ENCODE measurements around the gene CCND3.

CCND3 gene

DNA sequence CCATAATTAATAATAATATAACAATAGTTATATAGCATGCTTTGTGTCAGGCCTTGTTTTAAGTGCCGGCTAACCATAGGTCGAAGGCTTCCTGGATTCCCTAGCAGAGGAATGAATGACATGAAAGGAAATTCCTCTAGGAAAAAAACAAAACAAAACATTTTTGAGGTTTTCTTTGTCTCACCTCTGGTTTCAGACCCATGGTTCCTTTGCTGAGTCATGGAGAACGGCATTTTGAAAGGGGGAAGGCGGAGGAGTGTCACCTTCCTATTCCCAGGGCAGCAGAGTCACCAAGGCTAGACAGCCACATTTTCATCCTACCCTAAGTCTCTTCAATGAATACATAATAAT is 25.3 kb upstream of the CCND3 start:
- Histone ChIP-seq H3K36me3 (ENCODE audit: control insufficient read depth in 2 of 2, insufficient read depth in 2 of 2, low read length in 2 of 2) (no peaks in the 10 kb centered on the region), H3K9me3 (ENCODE audit: control insufficient read depth in 2 of 2, low read length in 2 of 2) (no peaks in the 10 kb centered on the region), H3K4me1 (ENCODE audit: control insufficient read depth in 2 of 2, insufficient read depth in 2 of 2, low read length in 2 of 2) (peaks cover 0 to 7% of the 10 kb centered on the region in 2 donors), H3K27ac (ENCODE audit: low read depth in 2 of 2, low read length in 2 of 2) (no peak overlapping the region), H3K27me3 (ENCODE audit: control insufficient read depth in 2 of 2, insufficient read depth in 2 of 2, low read length in 2 of 2) (no peaks in the 10 kb centered on the region), H3K4me3 (ENCODE audit: low read length in 2 of 2) (no peak overlapping the region), H3K9ac (ENCODE audit: low read depth in 1 of 2, low read length in 2 of 2) (no peak overlapping the region)

DNA sequence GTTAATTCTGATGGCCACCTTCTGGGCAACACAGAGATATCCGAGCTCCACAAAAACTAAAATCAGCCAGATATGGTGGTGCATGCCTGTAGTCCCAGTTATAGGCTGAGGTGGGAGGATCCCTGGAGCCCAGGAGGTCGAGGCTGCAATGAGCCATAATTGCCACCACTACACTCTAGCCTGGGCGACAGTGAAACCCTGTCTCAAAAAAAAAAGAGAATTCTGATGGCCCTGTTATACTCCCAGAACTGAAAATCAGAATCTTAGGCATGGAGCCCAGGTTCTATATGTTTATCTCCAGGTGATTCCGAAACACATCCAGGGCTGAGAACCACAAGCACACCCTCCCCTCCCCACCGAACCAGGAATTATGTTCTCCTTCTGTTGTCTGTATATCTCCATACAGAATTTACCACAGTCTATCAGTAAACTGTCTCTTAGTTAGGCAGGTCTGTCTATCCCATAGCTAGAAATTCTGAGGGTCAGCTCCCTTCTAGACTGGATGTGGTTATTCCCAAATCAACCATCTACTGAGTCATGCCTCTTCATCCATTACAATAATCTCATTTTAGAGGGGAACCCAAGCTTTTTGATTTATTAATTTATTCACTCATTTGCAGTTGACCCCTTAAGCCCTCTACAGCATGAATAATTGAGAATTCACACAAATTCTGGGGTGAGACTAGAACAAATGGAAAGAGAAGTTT is 24.8 kb upstream of the CCND3 start:
- Histone ChIP-seq H3K9me3 (ENCODE audit: control insufficient read depth in 2 of 2, low read length in 2 of 2) (no peaks in the 10 kb centered on the region), H3K36me3 (ENCODE audit: control insufficient read depth in 2 of 2, insufficient read depth in 2 of 2, low read length in 2 of 2) (no peaks in the 10 kb centered on the region), H3K9ac (ENCODE audit: low read depth in 1 of 2, low read length in 2 of 2) (no peak overlapping the region), H3K4me3 (ENCODE audit: low read length in 2 of 2) (no peak overlapping the region), H3K27me3 (ENCODE audit: control insufficient read depth in 2 of 2, insufficient read depth in 2 of 2, low read length in 2 of 2) (no peaks in the 10 kb centered on the region), H3K4me1 (ENCODE audit: control insufficient read depth in 2 of 2, insufficient read depth in 2 of 2, low read length in 2 of 2) (peaks cover 0 to 7% of the 10 kb centered on the region in 2 donors), H3K27ac (ENCODE audit: low read depth in 2 of 2, low read length in 2 of 2) (no peak overlapping the region)

DNA sequence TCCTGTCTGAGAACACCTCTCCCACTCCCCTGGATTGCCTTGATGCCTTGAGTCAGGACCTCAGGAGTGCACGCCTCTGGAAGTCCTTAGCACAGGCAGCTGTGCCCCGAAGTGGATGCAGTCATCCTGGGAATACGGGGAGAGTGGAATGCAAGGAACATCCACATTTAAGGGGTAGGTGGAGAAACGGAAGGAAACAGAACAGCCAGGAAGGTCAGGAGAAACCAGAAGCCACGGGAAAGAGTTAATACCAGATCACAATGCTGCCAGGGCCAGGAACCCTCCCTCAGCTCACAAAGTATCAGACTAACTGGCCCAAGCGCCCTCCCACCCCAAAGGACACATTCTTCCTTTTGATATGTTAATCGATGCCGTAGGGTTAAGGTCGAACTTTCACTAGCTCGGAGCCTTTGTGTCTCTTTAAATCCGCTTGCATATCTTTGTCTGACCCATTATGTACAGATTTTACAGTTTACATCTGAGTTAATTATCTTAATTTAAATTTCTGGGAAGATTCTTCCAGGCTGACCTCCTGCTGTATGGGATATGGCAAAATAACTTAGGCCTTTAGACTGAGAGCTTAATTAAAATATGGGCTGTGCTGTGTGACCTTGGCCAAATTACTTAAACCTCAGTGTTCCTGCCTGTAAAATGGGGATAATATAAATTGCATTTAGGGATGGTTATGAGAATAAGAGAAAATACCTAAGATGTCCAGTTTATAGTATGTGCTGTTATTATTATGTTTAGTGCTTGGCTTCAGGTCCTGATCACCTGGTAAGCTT is 24.0 kb upstream of the CCND3 start:
- Histone ChIP-seq H3K36me3 (ENCODE audit: control insufficient read depth in 2 of 2, insufficient read depth in 2 of 2, low read length in 2 of 2) (no peaks in the 10 kb centered on the region), H3K9ac (ENCODE audit: low read depth in 1 of 2, low read length in 2 of 2) (no peak overlapping the region), H3K4me3 (ENCODE audit: low read length in 2 of 2) (no peak overlapping the region), H3K4me1 (ENCODE audit: control insufficient read depth in 2 of 2, insufficient read depth in 2 of 2, low read length in 2 of 2) (peaks cover 0 to 3% of the 10 kb centered on the region in 2 donors), H3K27ac (ENCODE audit: low read depth in 2 of 2, low read length in 2 of 2) (no peak overlapping the region), H3K27me3 (ENCODE audit: control insufficient read depth in 2 of 2, insufficient read depth in 2 of 2, low read length in 2 of 2) (no peaks in the 10 kb centered on the region), H3K9me3 (ENCODE audit: control insufficient read depth in 2 of 2, low read length in 2 of 2) (no peaks in the 10 kb centered on the region)

DNA sequence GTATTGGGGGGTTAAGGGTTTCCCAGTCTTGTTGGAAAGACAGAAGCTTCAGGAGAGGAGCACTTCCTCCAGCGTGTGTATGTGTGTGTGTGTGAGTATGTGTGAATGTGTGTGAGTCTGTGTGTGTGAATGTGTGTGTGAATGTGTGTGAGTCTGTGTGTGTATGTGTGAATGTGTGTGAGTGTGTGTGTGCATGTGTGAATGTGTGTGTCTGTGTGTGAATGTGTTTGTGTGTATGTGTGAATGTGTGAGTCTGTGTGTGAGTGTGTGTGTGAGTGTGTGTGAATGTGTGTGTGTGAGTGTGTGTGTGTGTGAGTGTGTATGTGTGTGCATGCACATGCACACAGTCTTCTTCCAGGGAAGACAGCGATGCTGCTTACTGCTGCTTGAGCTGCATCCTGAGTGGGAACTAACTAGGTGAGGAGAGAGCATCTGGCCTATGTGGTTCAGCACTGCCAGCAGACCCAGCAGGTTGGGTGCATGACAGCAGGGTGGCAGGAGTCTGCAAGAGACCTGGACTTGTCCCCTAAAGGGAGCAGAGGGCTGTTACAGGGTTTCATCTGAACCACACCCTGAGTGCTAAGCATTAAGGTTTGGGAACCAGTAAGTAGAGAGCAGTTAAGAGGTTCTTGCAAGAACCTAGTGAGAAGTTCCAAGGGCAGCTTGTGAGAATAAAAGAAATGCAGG is 22.7 kb upstream of the CCND3 start:
- Histone ChIP-seq H3K4me1 (ENCODE audit: control insufficient read depth in 2 of 2, insufficient read depth in 2 of 2, low read length in 2 of 2) (no peaks in the 10 kb centered on the region), H3K9me3 (ENCODE audit: control insufficient read depth in 2 of 2, low read length in 2 of 2) (no peaks in the 10 kb centered on the region), H3K27ac (ENCODE audit: low read depth in 2 of 2, low read length in 2 of 2) (no peak overlapping the region), H3K4me3 (ENCODE audit: low read length in 2 of 2) (no peak overlapping the region), H3K27me3 (ENCODE audit: control insufficient read depth in 2 of 2, insufficient read depth in 2 of 2, low read length in 2 of 2) (no peaks in the 10 kb centered on the region), H3K9ac (ENCODE audit: low read depth in 1 of 2, low read length in 2 of 2) (no peak overlapping the region), H3K36me3 (ENCODE audit: control insufficient read depth in 2 of 2, insufficient read depth in 2 of 2, low read length in 2 of 2) (no peaks in the 10 kb centered on the region)

DNA sequence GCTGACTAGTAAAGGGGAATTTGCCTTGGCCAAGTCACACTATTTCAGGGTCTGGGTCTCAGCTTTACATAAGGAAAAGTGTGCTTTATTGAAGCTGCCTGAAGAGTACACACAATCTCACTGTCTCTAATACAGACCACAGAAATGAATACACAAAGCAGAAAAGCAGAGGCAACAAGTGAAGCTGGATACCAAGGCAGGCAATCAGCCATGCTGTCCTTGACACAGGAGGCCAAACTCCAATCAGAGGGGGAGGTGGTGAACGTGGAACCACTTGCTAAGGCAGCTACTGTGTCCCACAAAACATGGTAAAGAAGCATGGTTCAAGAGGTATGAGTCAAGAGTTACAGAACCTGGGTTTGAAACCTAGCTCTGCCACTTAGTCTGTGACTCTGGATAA is 21.8 kb upstream of the CCND3 start:
- Histone ChIP-seq H3K36me3 (ENCODE audit: control insufficient read depth in 2 of 2, insufficient read depth in 2 of 2, low read length in 2 of 2) (no peaks in the 10 kb centered on the region), H3K4me1 (ENCODE audit: control insufficient read depth in 2 of 2, insufficient read depth in 2 of 2, low read length in 2 of 2) (no peaks in the 10 kb centered on the region), H3K27ac (ENCODE audit: low read depth in 2 of 2, low read length in 2 of 2) (no peak overlapping the region), H3K9ac (ENCODE audit: low read depth in 1 of 2, low read length in 2 of 2) (no peak overlapping the region), H3K4me3 (ENCODE audit: low read length in 2 of 2) (no peak overlapping the region), H3K27me3 (ENCODE audit: control insufficient read depth in 2 of 2, insufficient read depth in 2 of 2, low read length in 2 of 2) (no peaks in the 10 kb centered on the region), H3K9me3 (ENCODE audit: control insufficient read depth in 2 of 2, low read length in 2 of 2) (no peaks in the 10 kb centered on the region)

DNA sequence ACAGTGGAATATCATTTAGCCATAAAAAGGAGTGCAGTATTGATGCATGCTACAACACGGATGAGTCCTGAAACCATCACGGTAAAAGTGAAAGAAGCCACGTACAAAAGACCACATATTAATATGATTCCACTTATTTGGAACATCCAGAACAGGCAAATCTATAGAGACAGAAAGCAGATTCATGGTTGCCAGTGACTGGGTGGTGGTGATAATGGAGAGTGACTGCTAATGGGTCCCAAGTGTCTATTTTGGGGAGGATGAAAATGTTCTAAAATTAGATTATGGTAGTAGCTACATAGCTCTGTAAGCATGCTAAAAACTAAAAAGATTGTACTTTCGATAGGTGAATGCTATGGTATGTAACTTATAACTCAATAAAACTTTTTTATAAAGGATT is 18.4 kb upstream of the CCND3 start:
- H3K4me3 ChIP-seq (ENCODE audit: low read length in 2 of 2): no peak overlapping the region
- no peaks in the 10 kb centered on the region for H3K27me3 ChIP-seq (ENCODE audit: control insufficient read depth in 2 of 2, insufficient read depth in 2 of 2, low read length in 2 of 2)
- no peak overlapping the region for H3K9ac ChIP-seq (ENCODE audit: low read depth in 1 of 2, low read length in 2 of 2)
- no peaks in the 10 kb centered on the region for H3K36me3 ChIP-seq (ENCODE audit: control insufficient read depth in 2 of 2, insufficient read depth in 2 of 2, low read length in 2 of 2)
- no peak overlapping the region for H3K27ac ChIP-seq (ENCODE audit: low read depth in 2 of 2, low read length in 2 of 2)
- no peaks in the 10 kb centered on the region for H3K4me1 ChIP-seq (ENCODE audit: control insufficient read depth in 2 of 2, insufficient read depth in 2 of 2, low read length in 2 of 2)
- no peaks in the 10 kb centered on the region for H3K9me3 ChIP-seq (ENCODE audit: control insufficient read depth in 2 of 2, low read length in 2 of 2)

DNA sequence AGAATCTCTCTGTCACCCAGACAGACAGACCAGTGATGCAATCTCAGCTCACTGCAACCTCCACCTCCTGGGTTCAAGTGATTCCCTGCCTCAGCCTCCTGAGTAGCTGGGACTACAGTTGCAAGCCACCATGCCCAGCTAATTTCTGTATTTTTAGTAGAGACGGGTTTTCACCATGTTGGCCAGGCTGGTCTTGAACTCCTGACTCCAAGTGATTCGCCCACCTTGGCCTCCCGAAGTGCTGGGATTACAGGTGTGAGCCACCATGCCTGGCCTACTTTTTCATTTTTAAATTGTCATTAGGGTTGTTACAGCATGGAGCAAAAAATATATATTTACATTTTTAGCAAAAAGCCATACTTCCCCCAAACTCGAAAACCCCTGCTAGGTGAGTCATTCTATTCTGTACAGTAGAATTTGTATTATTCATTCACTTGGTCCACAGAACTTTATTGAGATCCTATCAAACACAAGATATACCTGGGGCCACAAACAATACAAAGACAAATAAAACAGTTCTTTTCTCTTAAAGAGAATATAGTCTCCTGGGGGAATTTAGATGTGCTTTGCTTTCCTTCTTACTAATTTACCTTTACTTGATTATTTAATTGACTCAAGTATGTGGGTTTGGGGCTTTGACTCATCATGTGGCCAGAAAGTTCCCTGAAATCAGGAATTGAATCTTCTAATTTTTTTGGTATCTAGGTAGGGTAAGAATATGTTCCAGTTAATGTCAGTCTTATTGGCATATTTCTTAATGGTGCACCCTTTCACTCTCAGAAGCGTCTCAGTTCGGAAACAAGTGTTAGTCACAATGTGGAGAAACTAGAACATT is 16.6 kb upstream of the CCND3 start:
- no peak overlapping the region for H3K27ac ChIP-seq (ENCODE audit: low read depth in 2 of 2, low read length in 2 of 2)
- no peaks in the 10 kb centered on the region for H3K27me3 ChIP-seq (ENCODE audit: control insufficient read depth in 2 of 2, insufficient read depth in 2 of 2, low read length in 2 of 2)
- H3K9me3 ChIP-seq (ENCODE audit: control insufficient read depth in 2 of 2, low read length in 2 of 2): no peaks in the 10 kb centered on the region
- H3K4me3 ChIP-seq (ENCODE audit: low read length in 2 of 2): no peak overlapping the region
- no peaks in the 10 kb centered on the region for H3K36me3 ChIP-seq (ENCODE audit: control insufficient read depth in 2 of 2, insufficient read depth in 2 of 2, low read length in 2 of 2)
- H3K9ac ChIP-seq (ENCODE audit: low read depth in 1 of 2, low read length in 2 of 2): no peak overlapping the region
- H3K4me1 ChIP-seq (ENCODE audit: control insufficient read depth in 2 of 2, insufficient read depth in 2 of 2, low read length in 2 of 2): no peaks in the 10 kb centered on the region

DNA sequence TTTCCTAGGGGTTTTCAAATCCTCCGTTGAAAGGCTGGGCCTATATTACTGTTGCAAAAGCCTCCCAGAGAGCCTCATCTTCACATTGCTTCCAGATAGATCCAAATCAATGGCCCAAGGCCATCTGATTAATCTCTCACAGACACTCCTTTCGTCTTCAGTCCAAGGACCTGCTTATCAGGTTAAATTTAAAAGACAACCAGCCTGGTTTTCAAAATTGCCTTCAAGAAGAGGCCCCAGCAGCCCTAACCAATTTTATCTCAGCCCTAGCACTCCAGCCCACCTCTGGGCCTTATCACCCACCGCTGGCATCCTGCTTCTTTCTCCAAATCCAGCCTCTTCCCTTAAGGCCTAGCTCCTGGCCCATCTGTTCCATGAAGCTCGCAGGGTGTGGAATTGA is 15.5 kb upstream of the CCND3 start:
- H3K27me3 ChIP-seq (ENCODE audit: control insufficient read depth in 2 of 2, insufficient read depth in 2 of 2, low read length in 2 of 2): no peaks in the 10 kb centered on the region

DNA sequence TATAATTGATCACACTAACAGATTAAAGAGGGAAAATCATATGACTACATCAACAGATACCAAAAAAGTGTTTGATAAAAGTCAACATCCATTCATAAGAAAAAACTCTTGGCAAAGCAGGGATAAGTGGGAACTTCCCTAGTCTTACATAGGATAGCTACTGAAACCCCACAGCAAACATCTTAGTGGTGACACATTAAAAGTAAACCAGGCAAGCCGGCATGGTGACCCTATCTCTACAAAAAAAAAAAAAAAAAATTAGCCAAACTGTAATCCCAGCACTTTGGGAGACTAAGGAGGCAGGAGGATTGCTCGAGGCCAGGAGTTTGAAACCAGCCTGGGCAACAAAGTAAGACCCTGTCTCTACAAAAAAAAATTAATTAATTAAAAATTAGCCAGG is 13.8 kb upstream of the CCND3 start:
- Histone ChIP-seq H3K9ac (ENCODE audit: low read depth in 1 of 2, low read length in 2 of 2) (no peak overlapping the region), H3K27me3 (ENCODE audit: control insufficient read depth in 2 of 2, insufficient read depth in 2 of 2, low read length in 2 of 2) (no peaks in the 10 kb centered on the region), H3K4me1 (ENCODE audit: control insufficient read depth in 2 of 2, insufficient read depth in 2 of 2, low read length in 2 of 2) (no peaks in the 10 kb centered on the region), H3K9me3 (ENCODE audit: control insufficient read depth in 2 of 2, low read length in 2 of 2) (no peaks in the 10 kb centered on the region), H3K36me3 (ENCODE audit: control insufficient read depth in 2 of 2, insufficient read depth in 2 of 2, low read length in 2 of 2) (no peaks in the 10 kb centered on the region), H3K4me3 (ENCODE audit: low read length in 2 of 2) (no peak overlapping the region), H3K27ac (ENCODE audit: low read depth in 2 of 2, low read length in 2 of 2) (no peak overlapping the region)

More for the DNA sequence above, 15.5 kb upstream of the CCND3 start:
- H3K9ac ChIP-seq (ENCODE audit: low read depth in 1 of 2, low read length in 2 of 2): no peak overlapping the region
- no peak overlapping the region for H3K4me3 ChIP-seq (ENCODE audit: low read length in 2 of 2)
- H3K27ac ChIP-seq (ENCODE audit: low read depth in 2 of 2, low read length in 2 of 2): no peak overlapping the region
- H3K9me3 ChIP-seq (ENCODE audit: control insufficient read depth in 2 of 2, low read length in 2 of 2): no peaks in the 10 kb centered on the region
- no peaks in the 10 kb centered on the region for H3K4me1 ChIP-seq (ENCODE audit: control insufficient read depth in 2 of 2, insufficient read depth in 2 of 2, low read length in 2 of 2)
- H3K36me3 ChIP-seq (ENCODE audit: control insufficient read depth in 2 of 2, insufficient read depth in 2 of 2, low read length in 2 of 2): no peaks in the 10 kb centered on the region
